ENCODE results near the gene SYNRG.

Gene SYNRG

DNA sequence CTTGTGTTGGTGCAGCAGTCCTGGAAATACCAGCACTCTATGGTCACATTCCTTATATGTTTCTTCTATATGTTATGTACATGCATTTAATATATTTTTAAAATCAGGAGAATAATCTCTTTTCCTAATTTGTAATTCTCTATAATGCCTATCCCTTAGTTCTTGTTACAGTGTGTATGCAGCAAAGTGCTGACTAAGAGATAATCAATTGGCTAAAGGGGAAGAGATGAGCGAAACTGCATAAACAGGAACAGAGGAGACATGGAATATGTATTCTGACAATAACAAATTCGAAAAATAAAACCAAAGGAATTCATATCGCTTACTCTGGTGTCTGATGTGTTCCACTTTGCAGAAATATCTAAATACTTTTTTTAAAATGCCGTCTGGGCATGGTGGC lies 41.7 kb downstream of the SYNRG start:
- no peak for TF ChIP-seq GATA3 (IDR thresholded peaks at IDR 0.05; ENCODE audit: low read depth, low read length)
- TF ChIP-seq GATA2 (IDR thresholded peaks at IDR 0.05; ENCODE audit: low read depth, low read length), result no peak

DNA sequence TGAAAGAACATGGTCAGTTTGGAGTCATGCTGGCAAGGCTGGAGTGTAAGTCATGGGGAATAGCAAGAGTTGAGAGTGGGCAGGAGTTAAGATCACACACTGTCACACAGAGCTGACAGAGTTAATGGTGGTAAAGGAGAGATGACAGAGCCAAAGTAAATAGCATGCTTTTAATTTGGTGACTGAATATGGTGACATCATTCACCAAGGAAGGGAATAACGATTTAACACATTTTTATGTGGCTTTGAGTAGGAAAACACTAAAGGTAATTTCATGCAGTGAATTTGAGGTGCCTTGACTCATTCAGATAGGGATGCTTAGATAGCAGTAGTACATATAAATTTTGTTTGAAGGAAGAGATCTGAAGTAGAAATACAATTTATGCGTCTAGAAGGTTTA lies 42.1 kb downstream of the SYNRG start:
- TF ChIP-seq GATA2 (IDR thresholded peaks at IDR 0.05; ENCODE audit: low read depth, low read length), result no peak

GRCh38 chr17:37564252-37564651 lies 45.0 kb downstream of the SYNRG start:
- no peak for TF ChIP-seq GATA3 (IDR thresholded peaks at IDR 0.05; ENCODE audit: low read depth, low read length)
- no peak for TF ChIP-seq GATA2 (IDR thresholded peaks at IDR 0.05; ENCODE audit: low read depth, low read length)

DNA sequence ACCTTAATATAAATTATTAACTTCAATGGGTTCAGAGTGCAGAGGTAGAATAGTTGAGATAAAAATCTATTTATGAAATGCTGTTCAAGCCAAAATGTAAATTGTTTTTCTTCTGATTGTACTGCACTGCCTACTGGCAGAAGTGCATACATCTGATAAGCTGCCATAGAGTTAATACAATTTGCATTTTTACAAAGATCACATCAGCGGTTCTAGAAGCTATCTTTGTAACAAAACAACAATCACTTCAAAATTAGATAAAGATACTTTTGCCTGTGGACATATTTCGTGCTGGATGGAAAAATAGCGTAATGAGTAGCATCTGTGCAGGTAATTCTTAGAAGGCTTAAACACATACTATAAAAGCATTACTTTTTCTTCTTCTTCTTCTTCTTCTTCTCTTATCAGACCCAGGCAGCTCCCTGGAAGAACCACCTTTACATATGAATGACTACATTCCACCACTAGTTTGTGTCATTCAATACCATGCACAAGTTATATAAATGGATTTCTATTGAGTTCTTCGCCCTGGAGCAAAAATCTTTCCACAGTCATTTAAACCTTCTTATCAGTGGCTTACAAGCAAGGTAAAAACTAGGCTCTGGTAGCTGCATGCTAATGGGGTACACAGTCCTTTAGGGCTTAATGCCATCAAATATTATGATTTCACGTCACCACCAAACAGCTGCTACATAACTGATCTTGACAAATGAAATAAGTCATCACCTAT lies 47.0 kb downstream of the SYNRG start:
- TF ChIP-seq GATA2 (IDR thresholded peaks at IDR 0.05; ENCODE audit: low read depth, low read length), result peak; percentile 59
- TF ChIP-seq GATA3 (IDR thresholded peaks at IDR 0.05; ENCODE audit: low read depth, low read length), result peak; percentile 91

- TF ChIP-seq GATA2 (IDR thresholded peaks at IDR 0.05; ENCODE audit: low read depth, low read length) (no peak), GATA3 (IDR thresholded peaks at IDR 0.05; ENCODE audit: low read depth, low read length) (no peak)
These were observed 50.9 kb downstream of the SYNRG start for GRCh38 chr17:37558299-37558698.

DNA sequence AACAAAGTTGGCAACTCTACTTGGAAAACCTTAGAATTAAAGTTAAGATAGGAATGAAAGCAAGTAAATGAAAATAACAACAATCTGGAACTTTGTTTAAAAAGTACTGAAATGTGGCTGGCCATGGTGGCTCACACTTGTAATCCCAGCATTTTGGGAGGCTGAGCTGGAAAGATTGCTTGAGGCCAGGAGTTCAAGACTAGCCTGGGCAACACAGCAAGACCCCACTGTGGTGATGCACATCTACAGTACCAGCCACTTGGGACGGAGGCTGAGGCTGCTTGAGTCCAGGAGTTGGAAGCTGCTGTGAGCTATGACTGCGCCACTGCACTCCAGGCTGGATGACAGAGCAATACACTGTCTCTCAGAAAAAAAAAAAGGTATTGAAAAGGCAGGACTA lies 51.7 kb downstream of the SYNRG start:
- no peak for TF ChIP-seq GATA2 (IDR thresholded peaks at IDR 0.05; ENCODE audit: low read depth, low read length)
- TF ChIP-seq GATA3 (IDR thresholded peaks at IDR 0.05; ENCODE audit: low read depth, low read length), result no peak

DNA sequence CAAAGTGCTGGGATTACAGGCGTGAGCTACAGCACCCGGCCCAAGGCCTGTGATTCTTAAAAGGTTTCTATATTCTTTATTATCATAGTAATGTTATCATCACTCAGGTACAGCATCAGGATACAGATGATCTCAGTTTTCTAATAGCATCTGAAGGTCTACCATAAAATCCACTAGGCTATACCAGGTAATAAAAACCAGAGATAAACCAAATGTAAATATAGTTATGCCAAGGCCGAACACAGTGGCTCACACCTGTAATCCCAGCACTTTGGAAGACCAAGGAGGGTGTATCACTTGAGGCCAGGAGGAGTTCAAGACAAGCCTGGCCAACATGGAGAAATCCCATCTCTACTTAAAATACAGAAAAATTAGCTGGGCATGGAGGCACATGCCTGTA lies 53.8 kb downstream of the SYNRG start:
- TF ChIP-seq GATA3 (IDR thresholded peaks at IDR 0.05; ENCODE audit: low read depth, low read length) (no peak), GATA2 (IDR thresholded peaks at IDR 0.05; ENCODE audit: low read depth, low read length) (no peak)

DNA sequence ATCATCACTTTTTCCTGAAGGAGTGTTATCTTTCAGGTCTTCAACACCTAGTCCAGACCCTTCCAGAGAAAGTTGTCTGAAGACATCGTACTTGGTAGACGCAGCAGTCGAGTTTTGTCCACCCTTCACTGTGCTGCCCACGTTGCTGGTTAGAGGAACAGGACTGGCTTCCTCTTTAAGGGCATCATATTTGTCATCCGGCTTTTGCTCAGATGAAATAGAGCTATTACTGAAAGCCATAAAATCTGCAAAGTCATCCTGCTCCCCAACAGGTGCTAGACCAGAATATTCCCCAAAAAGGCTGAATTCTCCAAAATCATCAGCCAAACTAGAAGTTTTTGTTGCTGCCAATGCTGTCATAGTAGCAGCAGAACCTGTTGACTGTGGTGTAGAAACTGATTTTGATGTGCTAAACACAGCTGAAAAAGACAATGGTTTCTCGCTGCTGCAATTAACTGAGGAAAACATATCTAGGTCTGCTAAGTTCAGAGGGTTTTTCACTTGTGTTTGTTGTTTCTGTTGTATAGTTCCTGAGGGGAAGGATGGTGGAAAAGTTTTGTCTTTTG lies 55.7 kb downstream of the SYNRG start:
- no peak for TF ChIP-seq GATA2 (IDR thresholded peaks at IDR 0.05; ENCODE audit: low read depth, low read length)
- TF ChIP-seq GATA3 (IDR thresholded peaks at IDR 0.05; ENCODE audit: low read depth, low read length), result no peak

DNA sequence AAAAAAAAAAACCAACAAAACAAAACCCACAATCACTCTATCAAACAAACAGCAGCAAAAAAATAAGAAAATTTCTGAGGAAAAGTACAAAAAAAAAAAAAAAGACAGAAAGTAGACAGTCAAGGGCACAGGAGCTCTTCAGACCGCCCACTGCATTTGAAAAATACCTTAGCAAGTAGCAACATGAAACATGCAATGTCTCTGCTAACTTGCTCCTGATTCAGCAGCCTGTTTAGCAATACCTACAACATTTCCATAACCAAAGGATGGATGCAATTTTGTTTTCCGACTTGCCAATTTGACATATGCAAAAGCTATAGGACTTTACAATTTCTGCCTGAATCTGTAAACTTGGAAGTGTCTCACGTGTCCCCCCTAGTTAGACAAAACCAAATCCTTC lies 57.4 kb downstream of the SYNRG start:
- TF ChIP-seq GATA3 (IDR thresholded peaks at IDR 0.05; ENCODE audit: low read depth, low read length) (no peak), GATA2 (IDR thresholded peaks at IDR 0.05; ENCODE audit: low read depth, low read length) (no peak)

DNA sequence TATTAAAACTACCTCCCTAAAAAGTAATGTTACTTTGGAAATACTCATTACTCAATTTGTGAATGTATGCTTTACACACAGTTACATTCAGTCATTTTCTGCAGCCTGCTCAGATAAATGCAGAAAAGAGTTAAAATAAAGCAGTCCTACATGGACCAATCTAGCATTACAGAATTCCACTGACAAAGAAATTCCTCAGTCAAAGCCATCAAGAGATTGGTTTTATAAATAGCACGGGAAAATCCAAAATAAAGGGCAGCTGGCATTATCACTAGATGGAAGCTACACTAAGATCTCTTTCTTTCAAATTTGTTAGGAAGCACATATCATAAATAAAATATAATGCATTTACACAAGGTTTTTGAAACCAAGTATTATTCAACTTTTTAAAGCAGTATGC lies 61.2 kb downstream of the SYNRG start:
- TF ChIP-seq GATA3 (IDR thresholded peaks at IDR 0.05; ENCODE audit: low read depth, low read length) (no peak), GATA2 (IDR thresholded peaks at IDR 0.05; ENCODE audit: low read depth, low read length) (no peak)

DNA sequence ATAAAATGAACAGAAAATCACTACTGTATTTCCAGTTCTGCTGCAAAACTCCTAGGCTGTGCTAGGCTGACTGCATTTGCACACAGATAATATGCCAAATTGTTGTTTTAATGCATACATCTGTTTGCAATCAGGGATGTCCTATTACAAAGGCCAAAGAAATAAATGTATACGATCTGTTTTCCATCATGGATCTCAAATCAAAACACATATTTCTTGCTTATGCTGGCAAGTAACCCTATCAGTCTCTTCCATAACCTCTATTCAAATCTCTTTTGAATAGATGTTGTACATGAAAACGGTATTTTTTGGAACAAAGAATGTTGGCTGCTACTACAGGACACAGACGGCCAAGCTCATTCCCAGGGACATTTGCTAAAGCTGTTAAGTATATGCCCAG lies 62.9 kb downstream of the SYNRG start:
- TF ChIP-seq GATA2 (IDR thresholded peaks at IDR 0.05; ENCODE audit: low read depth, low read length) (no peak), GATA3 (IDR thresholded peaks at IDR 0.05; ENCODE audit: low read depth, low read length) (no peak)

- no peak for TF ChIP-seq GATA3 (IDR thresholded peaks at IDR 0.05; ENCODE audit: low read depth, low read length)
- TF ChIP-seq GATA2 (IDR thresholded peaks at IDR 0.05; ENCODE audit: low read depth, low read length), result no peak
These were observed 63.7 kb downstream of the SYNRG start for GRCh38 chr17:37545486-37545885.

GRCh38 chr17:37543637-37544052 lies 65.6 kb downstream of the SYNRG start:
- TF ChIP-seq GATA2 (IDR thresholded peaks at IDR 0.05; ENCODE audit: low read depth, low read length) (no peak), GATA3 (IDR thresholded peaks at IDR 0.05; ENCODE audit: low read depth, low read length) (no peak)

GRCh38 chr17:37541880-37542660 lies 67.1 kb downstream of the SYNRG start:
- TF ChIP-seq GATA2 (IDR thresholded peaks at IDR 0.05; ENCODE audit: low read depth, low read length), result no peak
- TF ChIP-seq GATA3 (IDR thresholded peaks at IDR 0.05; ENCODE audit: low read depth, low read length), result no peak

All from SH-SY5Y (cell line).